ENCODE results near the gene DISP2.

The DISP2 gene

DNA sequence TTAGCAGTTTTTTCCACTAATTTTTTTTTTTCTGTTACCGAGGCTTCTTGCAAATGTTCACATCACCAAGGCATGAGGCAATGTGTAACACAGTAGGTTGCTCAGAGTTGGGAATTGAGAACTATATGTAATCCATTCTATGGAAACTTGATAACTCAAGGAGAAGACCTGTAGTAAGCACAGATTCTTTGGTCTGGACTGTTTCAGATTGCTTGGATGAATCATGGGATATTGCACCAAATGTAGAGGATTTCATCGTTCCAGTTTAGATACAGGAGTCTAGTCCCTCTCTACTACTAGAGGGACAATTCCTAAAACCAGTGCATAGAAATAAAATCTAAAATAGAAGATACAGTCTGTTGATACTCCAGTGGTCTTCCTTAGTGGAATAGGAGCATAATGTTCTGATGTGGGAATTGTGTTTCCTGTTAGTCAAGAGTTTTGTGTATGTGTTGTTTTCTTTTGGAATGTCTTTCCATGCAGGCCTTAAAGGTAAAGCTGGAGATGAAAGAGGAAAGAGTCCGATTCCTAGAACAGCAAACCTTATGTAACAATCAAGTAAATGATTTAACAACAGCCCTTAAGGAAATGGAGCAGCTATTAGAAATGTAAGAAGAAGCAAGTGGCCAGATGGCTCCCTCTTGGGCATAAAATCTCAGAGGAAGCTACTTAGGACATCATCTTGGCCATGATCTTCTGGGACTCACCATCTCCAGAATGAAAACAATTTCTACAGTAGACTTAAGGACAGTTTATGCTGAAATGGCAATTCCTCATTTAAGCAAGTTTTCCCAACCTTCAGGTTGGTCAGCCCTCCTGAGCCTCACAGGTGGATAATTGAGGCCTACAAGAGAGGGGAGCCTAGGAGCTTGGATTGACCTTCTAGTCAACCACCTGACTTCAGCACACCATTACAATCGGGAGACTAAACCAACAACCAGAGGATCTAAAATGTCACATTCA is 35.2 kb downstream of the DISP2 start:
- no peak overlapping the region for H3K4me3 ChIP-seq (ENCODE audit: low read length)
- TF ChIP-seq CTCF (conservative IDR thresholded peaks at IDR 0.05; ENCODE audit: low read depth, low read length) = no peak
- no peak for DNase-seq (ENCODE audit: low read depth)

- no peak for TF ChIP-seq CTCF (conservative IDR thresholded peaks at IDR 0.05; ENCODE audit: low read depth, low read length)
- DNase-seq (ENCODE audit: low read depth) = no peak
- no peak overlapping the region for H3K4me3 ChIP-seq (ENCODE audit: low read length)
Measured at GRCh38 chr15:40397688-40398412, 39.8 kb downstream of the DISP2 start.

DNA sequence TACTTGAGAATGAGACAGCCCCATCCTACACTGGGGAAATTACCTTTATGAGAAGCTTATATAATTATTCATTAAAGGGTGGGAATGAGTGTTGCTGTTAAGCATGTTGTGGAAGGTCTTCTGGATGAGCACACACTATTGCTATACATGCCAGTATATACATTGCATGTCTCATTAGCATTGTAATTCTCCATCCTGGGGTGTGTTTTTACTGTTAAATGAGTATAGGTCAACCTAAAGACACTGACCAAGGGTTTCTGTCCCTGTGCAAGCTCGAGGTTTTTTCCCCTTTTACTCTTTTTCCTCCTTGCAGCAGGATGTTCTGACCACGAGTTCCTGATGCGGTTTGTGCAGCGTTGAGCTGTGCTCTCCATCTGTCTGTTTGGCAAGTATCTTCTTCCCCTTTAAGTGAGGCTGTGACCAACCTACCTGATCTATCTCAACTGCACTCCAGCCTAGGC is 40.4 kb downstream of the DISP2 start:
- DNase-seq (ENCODE audit: low read depth) = no peak
- no peak for TF ChIP-seq CTCF (conservative IDR thresholded peaks at IDR 0.05; ENCODE audit: low read depth, low read length)
- H3K4me3 ChIP-seq (ENCODE audit: low read length) = no peak overlapping the region

DNA sequence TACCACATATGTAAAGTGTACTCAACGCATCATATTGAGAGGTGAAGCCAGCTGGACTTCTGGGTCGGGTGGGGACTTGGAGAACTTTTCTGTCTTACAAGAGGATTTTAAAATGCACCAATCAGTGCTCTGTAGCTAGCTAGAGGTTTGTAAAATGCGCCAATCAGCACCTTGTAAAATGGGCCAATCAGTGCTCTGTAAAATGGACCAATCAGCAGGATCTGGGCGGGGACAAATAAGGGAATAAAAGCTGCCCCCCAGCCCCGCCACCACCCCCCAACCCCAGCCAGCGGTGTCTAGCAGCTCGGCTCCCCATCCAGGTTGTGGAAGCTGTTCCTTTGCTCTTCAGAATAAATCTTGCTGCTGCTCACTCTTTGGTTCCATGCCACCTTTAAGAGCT is 41.4 kb downstream of the DISP2 start:
- DNase-seq (ENCODE audit: low read depth) = no peak
- H3K4me3 ChIP-seq (ENCODE audit: low read length) = no peak overlapping the region
- TF ChIP-seq CTCF (conservative IDR thresholded peaks at IDR 0.05; ENCODE audit: low read depth, low read length) = no peak

- DNase-seq (ENCODE audit: low read depth) = peak; percentile 92
- no peak for TF ChIP-seq CTCF (conservative IDR thresholded peaks at IDR 0.05; ENCODE audit: low read depth, low read length)
- H3K4me3 ChIP-seq (ENCODE audit: low read length) = peak within 1 kb of the TSS; percentile 83
Measured at GRCh38 chr15:40405501-40406381, 47.7 kb downstream of the DISP2 start, which contains the start of gene IVD. Gene IVD, plus strand, starts transcription at chr15:40405795. Its CDS starts 33 bp downstream, at chr15:40405828.

- TF ChIP-seq CTCF (conservative IDR thresholded peaks at IDR 0.05; ENCODE audit: low read depth, low read length) = no peak
- no peak for DNase-seq (ENCODE audit: low read depth)
- no peak overlapping the region for H3K4me3 ChIP-seq (ENCODE audit: low read length)
Measured at GRCh38 chr15:40407330-40407990, 49.4 kb downstream of the DISP2 start.
